PC-9 (cell line): ENCODE data around the gene SYF2. TPM values are rescaled to one million over a fixed set of nuclear protein-coding genes. Genes with fewer than 3 reads are reported as not detected.
A peak's percentile ranks its signal among the peaks of the same experiment; 100 is the strongest.

Experiments
- BruUV-seq: library from RNA; stranded (reverse); fragments of 400-500 nt; replicated peaks from 2 replicates; lab custom pipeline; 2021; lab: Mats Ljungman, UMichigan
- CTCF ChIA-PET: fragments of 300-600 bp; sonication (Branson Sonifier 250); formaldehyde crosslinking; loops from one replicate; lab custom pipeline; 2022; ENCODE audit warnings: antibody characterized with exemption; lab: Charles Lee
- POLR2A ChIA-PET: fragments of 300-600 bp; sonication (Branson Sonifier 250); formaldehyde crosslinking; loops from one replicate; lab custom pipeline; 2022; ENCODE audit warnings: antibody characterized with exemption; ENCODE audit not compliant: unreplicated experiment; lab: Charles Lee
- DNase-seq, 2 experiments: peaks; one replicate each; pipeline versions ENCODE4 v3.0.0 to v3.0.0-alpha.2; 2015 to 2022; ENCODE audit warnings: mixed read lengths in 1 of 2
- H2AFZ ChIP-seq: fragments of 200-600 bp; sonication (generic); 2 replicates; pipeline ENCODE4 v1.8.1; 2017; ENCODE audit warnings: antibody characterized with exemption
- H3F3A ChIP-seq: fragments of 200-600 bp; sonication (generic); 2 replicates; pipeline ENCODE4 v1.8.1; 2017; ENCODE audit warnings: antibody characterized with exemption, mild to moderate bottlenecking, low read depth; ENCODE audit not compliant: insufficient read depth
- H3K27ac ChIP-seq: fragments of 200-600 bp; sonication (generic); 2 replicates; pipeline ENCODE4 v1.6.1; 2016; ENCODE audit warnings: mixed run types
- H3K27me3 ChIP-seq: fragments of 200-600 bp; sonication (generic); 2 replicates; pipeline ENCODE4 v1.6.1; 2016; ENCODE audit warnings: low read depth, mixed run types; ENCODE audit not compliant: insufficient read depth
- H3K36me3 ChIP-seq: fragments of 200-600 bp; sonication (generic); 2 replicates; pipeline ENCODE4 v1.6.1; 2016; ENCODE audit warnings: low read depth, mixed run types
- H3K4me1 ChIP-seq: fragments of 200-600 bp; sonication (generic); replicated peaks from 2 replicates; pipeline ENCODE4 v1.6.1; 2016; ENCODE audit warnings: mixed run types; ENCODE audit not compliant: insufficient read depth
- H3K4me2 ChIP-seq: fragments of 200-600 bp; sonication (generic); 2 replicates; pipeline ENCODE4 v1.6.1; 2017; ENCODE audit warnings: mixed run types
- H3K4me3 ChIP-seq: fragments of 200-600 bp; sonication (generic); 2 replicates; pipeline ENCODE4 v1.6.1; 2016; ENCODE audit warnings: mixed run types
- H3K79me2 ChIP-seq: fragments of 200-600 bp; sonication (generic); 2 replicates; pipeline ENCODE4 v1.6.1; 2017; ENCODE audit warnings: low read depth, mixed run types
- H3K9me2 ChIP-seq: fragments of 200-600 bp; sonication (generic); 2 replicates; pipeline ENCODE4 v1.8.1; 2017; ENCODE audit warnings: mild to moderate bottlenecking; ENCODE audit not compliant: insufficient read depth
- H3K9me3 ChIP-seq: fragments of 200-600 bp; sonication (generic); 2 replicates; pipeline ENCODE4 v1.8.1; 2016; ENCODE audit warnings: low read depth; ENCODE audit not compliant: insufficient read depth
- H4K20me1 ChIP-seq: fragments of 200-600 bp; sonication (generic); 2 replicates; pipeline ENCODE4 v1.8.1; 2017; ENCODE audit not compliant: insufficient read depth
- CTCF ChIP-seq: fragments of 200-600 bp; sonication (generic); conservative IDR thresholded peaks from 2 replicates; pipeline ENCODE4 v1.6.1; 2017; ENCODE audit warnings: mixed run types, antibody characterized with exemption, mild to moderate bottlenecking, moderate library complexity
- EZH2 ChIP-seq: fragments of 200-600 bp; sonication (generic); IDR thresholded peaks from 2 replicates; pipeline ENCODE4 v1.8.0; 2017; ENCODE audit warnings: antibody characterized with exemption, low read depth
- intact Hi-C: fragments of 100-400 bp; cut with micrococcal nuclease; formaldehyde crosslinking; loops from one replicate; pipeline ENCODE4 v1.10.0; 2022; ENCODE audit not compliant: unreplicated experiment
- total RNA-seq: library from RNA; stranded (reverse); gene quantifications from 2 replicates; pipeline ENCODE4 v1.2.3, GENCODE V29; 2021

The SYF2 gene
- total RNA-seq, 1 experiment from 2014 or later, result 48.1 TPM

- H3K9me2 ChIP-seq, result no peaks in the 10 kb centered on the region
- no peaks in the 10 kb centered on the region for H3K9me3 ChIP-seq
- no peaks in the 10 kb centered on the region for H3K36me3 ChIP-seq
- no peaks in the 10 kb centered on the region for H3K4me1 ChIP-seq
- ChIA-PET POLR2A (no interaction called here), CTCF (no interaction called here)
- H3F3A ChIP-seq, result no peaks in the 10 kb centered on the region
- intact Hi-C loops, result no loop called here
- H3K79me2 ChIP-seq, result no peaks in the 10 kb centered on the region
- H4K20me1 ChIP-seq, result no peaks in the 10 kb centered on the region
- no peak for DNase-seq
- no peak overlapping the region for H2AFZ ChIP-seq
- TF ChIP-seq CTCF (no peak), EZH2 (no peak)
- no peak overlapping the region for H3K27ac ChIP-seq
- H3K4me2 ChIP-seq, result no peak overlapping the region
- no peaks in the 10 kb centered on the region for H3K27me3 ChIP-seq
- no TSS peak for BruUV-seq
- no peak overlapping the region for H3K4me3 ChIP-seq
Measured at GRCh38 chr1:25183126-25183980, 48.9 kb downstream of the SYF2 start.

- CTCF ChIA-PET, result no interaction called here
- Histone ChIP-seq H4K20me1 (no peaks in the 10 kb centered on the region), H3K27me3 (no peaks in the 10 kb centered on the region), H3K4me3 (no peak overlapping the region), H3K4me2 (no peak overlapping the region), H3K36me3 (no peaks in the 10 kb centered on the region), H3K4me1 (no peaks in the 10 kb centered on the region), H3F3A (no peaks in the 10 kb centered on the region), H3K27ac (no peak overlapping the region), H3K79me2 (no peaks in the 10 kb centered on the region), H3K9me3 (no peaks in the 10 kb centered on the region), H2AFZ (no peak overlapping the region), H3K9me2 (no peaks in the 10 kb centered on the region)
- BruUV-seq, result no TSS peak
- TF ChIP-seq EZH2, result no peak
- no peak for TF ChIP-seq CTCF
- intact Hi-C loops, result no loop called here
- POLR2A ChIA-PET, result no interaction called here
- DNase-seq, result peak in 1 of 2 experiments; percentile 16
Measured at GRCh38 chr1:25182629-25183028, 49.7 kb downstream of the SYF2 start.

GRCh38 chr1:25180996-25181395 lies 51.3 kb downstream of the SYF2 start:
- Histone ChIP-seq H3K27me3 (no peaks in the 10 kb centered on the region), H3K9me3 (no peaks in the 10 kb centered on the region), H4K20me1 (no peaks in the 10 kb centered on the region), H3K9me2 (no peaks in the 10 kb centered on the region), H3K79me2 (no peaks in the 10 kb centered on the region), H3K36me3 (no peaks in the 10 kb centered on the region), H2AFZ (no peak overlapping the region), H3K4me2 (no peak overlapping the region), H3K4me1 (no peaks in the 10 kb centered on the region), H3K27ac (no peak overlapping the region), H3K4me3 (no peak overlapping the region), H3F3A (no peaks in the 10 kb centered on the region)
- ChIA-PET CTCF (no interaction called here), POLR2A (no interaction called here)
- TF ChIP-seq EZH2, result no peak
- BruUV-seq, result no TSS peak
- DNase-seq, result no peak
- intact Hi-C loops, result no loop called here
